Esophagus squamous epithelium (tissue), 4 donors: Measurements from ENCODE around the gene ELOVL2.

Experiments used
- POLR2A ChIP-seq, 4 donors: fragments of 450-650 bp; IDR thresholded peaks; one replicate each; pipeline ENCODE4 v1.6.1; 2017; ENCODE audit warnings: antibody characterized with exemption in 4 of 4, mild to moderate bottlenecking in 4 of 4, moderate library complexity in 3 of 4
- TF ChIP-seq, protein P1 (sequence below), 6 experiments: fragments of 450-650 bp in 4 of 6; fragments of 200-600 bp in 2 of 6; sonication (generic) in 2 of 6; IDR thresholded peaks; one replicate each; pipeline ENCODE4 v1.5.1; 2016 to 2019; ENCODE audit warnings: antibody characterized with exemption in 6 of 6, mild to moderate bottlenecking in 4 of 6, moderate library complexity in 4 of 6

DNA sequence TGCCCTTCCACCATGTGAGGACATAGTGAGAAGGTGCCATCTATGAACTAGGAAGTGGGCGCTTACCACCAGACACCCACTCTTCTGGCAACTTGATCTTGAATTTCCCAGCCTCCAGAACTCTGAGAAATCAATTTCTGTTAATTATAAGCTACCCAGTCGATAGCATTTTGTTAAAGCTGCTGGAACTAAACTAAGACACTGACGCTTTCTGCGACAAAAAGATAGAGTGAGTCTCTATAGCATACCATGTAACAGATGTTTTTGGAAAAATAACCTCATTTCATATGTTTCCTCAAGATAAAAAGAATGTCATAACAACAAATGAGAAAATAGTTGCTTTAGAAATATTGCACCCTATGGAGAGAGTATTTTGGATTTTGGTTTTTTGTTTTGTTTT lies 34.2 kb upstream of the ELOVL2 start:
- TF ChIP-seq POLR2A (IDR thresholded peaks at IDR 0.05): no peak
- TF ChIP-seq, protein P1, sequence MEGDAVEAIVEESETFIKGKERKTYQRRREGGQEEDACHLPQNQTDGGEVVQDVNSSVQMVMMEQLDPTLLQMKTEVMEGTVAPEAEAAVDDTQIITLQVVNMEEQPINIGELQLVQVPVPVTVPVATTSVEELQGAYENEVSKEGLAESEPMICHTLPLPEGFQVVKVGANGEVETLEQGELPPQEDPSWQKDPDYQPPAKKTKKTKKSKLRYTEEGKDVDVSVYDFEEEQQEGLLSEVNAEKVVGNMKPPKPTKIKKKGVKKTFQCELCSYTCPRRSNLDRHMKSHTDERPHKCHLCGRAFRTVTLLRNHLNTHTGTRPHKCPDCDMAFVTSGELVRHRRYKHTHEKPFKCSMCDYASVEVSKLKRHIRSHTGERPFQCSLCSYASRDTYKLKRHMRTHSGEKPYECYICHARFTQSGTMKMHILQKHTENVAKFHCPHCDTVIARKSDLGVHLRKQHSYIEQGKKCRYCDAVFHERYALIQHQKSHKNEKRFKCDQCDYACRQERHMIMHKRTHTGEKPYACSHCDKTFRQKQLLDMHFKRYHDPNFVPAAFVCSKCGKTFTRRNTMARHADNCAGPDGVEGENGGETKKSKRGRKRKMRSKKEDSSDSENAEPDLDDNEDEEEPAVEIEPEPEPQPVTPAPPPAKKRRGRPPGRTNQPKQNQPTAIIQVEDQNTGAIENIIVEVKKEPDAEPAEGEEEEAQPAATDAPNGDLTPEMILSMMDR (IDR thresholded peaks at IDR 0.05): no peak
